Tibial nerve (tissue), 4 donors: ENCODE data around the gene YPEL2.

Source experiments
- EP300 ChIP-seq, 2 donors: sonication (generic); formaldehyde crosslinking; IDR thresholded peaks; one replicate each; pipeline ENCODE4 v1.6.1; 2017; ENCODE audit warnings: antibody characterized with exemption in 2 of 2, mild to moderate bottlenecking in 1 of 2
- POLR2A ChIP-seq, 2 donors: fragments of 450-650 bp; IDR thresholded peaks; one replicate each; pipeline ENCODE4 v1.6.1; 2017; ENCODE audit warnings: antibody characterized with exemption in 2 of 2, mild to moderate bottlenecking in 2 of 2, moderate library complexity in 2 of 2
- TF ChIP-seq, protein P1 (sequence below), 5 experiments: fragments of 200-600 bp in 3 of 5; fragments of 450-650 bp in 2 of 5; sonication (generic) in 3 of 5; IDR thresholded peaks; one replicate each; pipeline ENCODE4 v1.5.1; 2016 to 2019; ENCODE audit warnings: antibody characterized with exemption in 5 of 5, mild to moderate bottlenecking in 3 of 5, moderate library complexity in 2 of 5

GRCh38 chr17:59335685-59336084 lies 4.2 kb downstream of the YPEL2 start:
- TF ChIP-seq, protein P1, sequence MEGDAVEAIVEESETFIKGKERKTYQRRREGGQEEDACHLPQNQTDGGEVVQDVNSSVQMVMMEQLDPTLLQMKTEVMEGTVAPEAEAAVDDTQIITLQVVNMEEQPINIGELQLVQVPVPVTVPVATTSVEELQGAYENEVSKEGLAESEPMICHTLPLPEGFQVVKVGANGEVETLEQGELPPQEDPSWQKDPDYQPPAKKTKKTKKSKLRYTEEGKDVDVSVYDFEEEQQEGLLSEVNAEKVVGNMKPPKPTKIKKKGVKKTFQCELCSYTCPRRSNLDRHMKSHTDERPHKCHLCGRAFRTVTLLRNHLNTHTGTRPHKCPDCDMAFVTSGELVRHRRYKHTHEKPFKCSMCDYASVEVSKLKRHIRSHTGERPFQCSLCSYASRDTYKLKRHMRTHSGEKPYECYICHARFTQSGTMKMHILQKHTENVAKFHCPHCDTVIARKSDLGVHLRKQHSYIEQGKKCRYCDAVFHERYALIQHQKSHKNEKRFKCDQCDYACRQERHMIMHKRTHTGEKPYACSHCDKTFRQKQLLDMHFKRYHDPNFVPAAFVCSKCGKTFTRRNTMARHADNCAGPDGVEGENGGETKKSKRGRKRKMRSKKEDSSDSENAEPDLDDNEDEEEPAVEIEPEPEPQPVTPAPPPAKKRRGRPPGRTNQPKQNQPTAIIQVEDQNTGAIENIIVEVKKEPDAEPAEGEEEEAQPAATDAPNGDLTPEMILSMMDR (IDR thresholded peaks at IDR 0.05), result no peak
- TF ChIP-seq EP300 (IDR thresholded peaks at IDR 0.05) (no peak), POLR2A (IDR thresholded peaks at IDR 0.05) (no peak)
